ENCODE measurements around the gene LDLRAD4.

LDLRAD4 gene

GRCh38 chr18:13227910-13228309 is 9.3 kb downstream of the LDLRAD4 start:
- no peak for DNase-seq (ENCODE audit: low read depth in 1 of 2, low spot score in 1 of 2)

GRCh38 chr18:13229001-13229671 is 10.6 kb downstream of the LDLRAD4 start:
- no peak for DNase-seq (ENCODE audit: low read depth in 1 of 2, low spot score in 1 of 2)

- DNase-seq (ENCODE audit: low read depth in 1 of 2, low spot score in 1 of 2): no peak
Measured at GRCh38 chr18:13231151-13231550, 12.6 kb downstream of the LDLRAD4 start.

- no peak for DNase-seq (ENCODE audit: low read depth in 1 of 2, low spot score in 1 of 2)
Measured at GRCh38 chr18:13232086-13232917, 13.7 kb downstream of the LDLRAD4 start.

- no peak for DNase-seq (ENCODE audit: low read depth in 1 of 2, low spot score in 1 of 2)
Measured at GRCh38 chr18:13232971-13233786, 14.6 kb downstream of the LDLRAD4 start.

- DNase-seq (ENCODE audit: low read depth in 1 of 2, low spot score in 1 of 2): no peak
Measured at GRCh38 chr18:13233787-13234783, 15.5 kb downstream of the LDLRAD4 start.

GRCh38 chr18:13235421-13235831 is 16.9 kb downstream of the LDLRAD4 start:
- DNase-seq (ENCODE audit: low read depth in 1 of 2, low spot score in 1 of 2): no peak

- no peak for DNase-seq (ENCODE audit: low read depth in 1 of 2, low spot score in 1 of 2)
Measured at GRCh38 chr18:13235981-13236380, 17.4 kb downstream of the LDLRAD4 start.

- DNase-seq (ENCODE audit: low read depth in 1 of 2, low spot score in 1 of 2): no peak
Measured at GRCh38 chr18:13236411-13236810, 17.9 kb downstream of the LDLRAD4 start.

GRCh38 chr18:13237073-13237472 is 18.5 kb downstream of the LDLRAD4 start:
- DNase-seq (ENCODE audit: low read depth in 1 of 2, low spot score in 1 of 2): no peak

GRCh38 chr18:13237641-13238040 is 19.1 kb downstream of the LDLRAD4 start:
- no peak for DNase-seq (ENCODE audit: low read depth in 1 of 2, low spot score in 1 of 2)

- DNase-seq (ENCODE audit: low read depth in 1 of 2, low spot score in 1 of 2): no peak
Measured at GRCh38 chr18:13239171-13239956, 20.8 kb downstream of the LDLRAD4 start.

GRCh38 chr18:13240060-13240725 is 21.6 kb downstream of the LDLRAD4 start:
- DNase-seq (ENCODE audit: low read depth in 1 of 2, low spot score in 1 of 2): no peak

- no peak for DNase-seq (ENCODE audit: low read depth in 1 of 2, low spot score in 1 of 2)
Measured at GRCh38 chr18:13241083-13241892, 22.7 kb downstream of the LDLRAD4 start.

- no peak for DNase-seq (ENCODE audit: low read depth in 1 of 2, low spot score in 1 of 2)
Measured at GRCh38 chr18:13241893-13242175, 23.3 kb downstream of the LDLRAD4 start.

- DNase-seq (ENCODE audit: low read depth in 1 of 2, low spot score in 1 of 2): no peak
Measured at GRCh38 chr18:13242797-13243196, 24.2 kb downstream of the LDLRAD4 start.

GRCh38 chr18:13243363-13243762 is 24.8 kb downstream of the LDLRAD4 start:
- DNase-seq (ENCODE audit: low read depth in 1 of 2, low spot score in 1 of 2): no peak

- DNase-seq (ENCODE audit: low read depth in 1 of 2, low spot score in 1 of 2): no peak
Measured at GRCh38 chr18:13244135-13244534, 25.6 kb downstream of the LDLRAD4 start.
